HG03064 (cell line): ENCODE results near the gene KRT15.

ENCODE experiments used
- ATAC-seq: cut with Tn5 transposase; IDR thresholded peaks from one replicate; pipeline ENCODE4 v1.9.1; 2021; ENCODE audit warnings: low read depth; ENCODE audit not compliant: unreplicated experiment

KRT15 gene

DNA sequence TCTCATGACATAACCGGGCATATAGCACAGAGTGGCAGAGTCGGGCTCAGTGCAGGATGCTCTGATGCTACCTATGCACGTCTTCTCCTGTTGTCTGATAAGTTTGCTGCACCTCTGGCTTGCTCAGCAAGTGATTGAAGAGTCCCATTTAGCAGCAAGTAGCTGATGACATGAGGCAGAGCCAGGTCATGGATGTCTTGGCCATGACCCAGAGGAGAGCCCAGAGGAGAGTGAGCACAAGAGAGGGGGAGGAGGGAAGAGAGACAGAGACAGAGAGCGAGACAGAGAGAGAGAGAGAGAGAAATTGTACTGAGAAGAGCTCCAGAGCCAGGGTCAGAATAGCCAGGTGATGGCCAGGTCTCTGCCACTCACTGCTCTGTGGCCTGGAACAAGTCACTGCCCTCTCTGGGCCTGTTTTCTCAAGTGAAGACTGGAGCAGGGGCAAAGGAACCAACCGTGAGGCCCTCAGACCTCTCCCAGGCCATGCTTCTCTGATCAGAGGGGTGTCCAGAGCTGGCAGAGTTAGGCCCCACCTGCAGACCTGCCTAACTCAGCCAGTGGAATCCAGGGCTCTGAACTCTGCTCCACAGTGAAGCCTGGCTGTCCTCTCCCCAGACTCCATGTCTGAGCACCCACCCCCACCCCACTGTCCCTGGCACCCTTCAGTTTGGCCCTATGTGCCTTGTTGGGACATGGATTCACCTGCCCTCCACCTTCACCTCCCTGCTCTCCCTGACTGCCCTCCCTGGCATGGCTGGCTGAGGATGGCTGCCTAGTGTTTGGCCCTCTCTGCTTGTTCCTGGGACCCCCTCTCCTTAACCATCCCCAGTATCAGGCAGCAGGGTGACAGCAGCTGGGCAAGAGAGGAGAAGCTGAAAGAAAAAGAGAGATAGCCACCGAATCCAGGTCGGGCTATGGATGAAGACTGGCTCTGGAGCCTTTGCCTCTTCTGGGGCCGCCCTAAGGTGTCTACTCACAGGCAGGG lies 33.5 kb downstream of the KRT15 start:
- ATAC-seq: no peak

DNA sequence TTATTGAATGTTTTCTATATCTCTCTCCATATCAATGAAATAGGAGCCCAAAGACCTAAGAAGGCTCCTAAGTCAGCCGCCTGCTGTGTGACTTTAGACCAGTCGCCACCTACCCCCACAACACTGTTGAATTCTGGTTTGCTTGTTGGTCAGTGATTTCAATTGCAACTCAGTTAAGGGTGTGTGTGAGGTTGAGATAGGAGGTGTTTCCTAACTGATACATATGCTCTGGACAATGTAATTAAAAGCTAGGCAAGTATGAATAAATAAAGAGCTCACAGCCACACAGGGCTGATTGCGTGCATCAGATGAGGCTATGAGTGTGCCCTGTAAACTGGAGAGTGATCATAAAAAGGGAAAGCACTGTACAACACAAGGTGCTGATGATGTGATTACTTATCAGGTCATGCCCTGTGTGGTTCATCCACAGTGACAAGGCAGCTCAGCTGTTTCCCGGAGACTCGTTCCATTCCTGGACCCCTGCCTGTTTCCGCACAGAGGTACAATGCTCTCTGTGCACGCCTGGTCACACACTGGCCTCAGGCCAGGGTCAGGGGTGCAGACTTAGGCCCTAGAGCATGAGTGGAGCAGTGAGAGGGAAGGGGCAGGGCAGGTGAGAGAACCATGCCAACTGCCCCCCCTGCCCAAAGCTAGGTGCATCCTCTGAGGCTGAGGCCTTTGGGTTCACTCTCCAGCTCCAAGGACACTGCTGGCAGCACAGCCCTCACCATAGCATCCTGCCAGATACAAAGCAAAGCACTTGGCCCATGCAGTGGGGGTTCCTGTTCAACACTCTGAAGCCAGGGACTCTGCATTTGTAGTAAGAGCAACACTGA lies 34.5 kb downstream of the KRT15 start:
- no peak for ATAC-seq

- ATAC-seq: no peak
Measured at GRCh38 chr17:41483531-41483930, 35.2 kb downstream of the KRT15 start.

DNA sequence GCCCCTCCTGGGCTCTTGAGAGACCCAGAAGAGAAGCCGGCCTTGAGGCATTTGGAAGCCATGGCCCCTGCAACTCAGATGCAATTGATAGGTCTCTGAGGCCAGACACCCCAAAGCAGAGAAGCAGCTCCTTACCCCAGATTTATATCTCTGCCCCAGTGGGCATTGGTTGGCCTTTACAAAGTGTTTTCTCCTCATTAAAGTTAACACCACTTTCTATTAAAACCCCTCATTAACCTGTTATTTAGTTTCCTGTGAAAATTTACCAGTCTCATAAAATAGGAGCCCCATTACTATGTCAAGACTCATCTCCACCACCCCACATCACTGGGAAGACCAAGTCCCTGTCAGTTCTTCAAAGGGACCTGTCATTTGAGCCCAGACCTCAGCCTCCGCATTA lies 37.7 kb downstream of the KRT15 start, which contains the start of gene KRT35:
TSS of gene KRT35 (minus strand) at position 116 of the 400 bp plus-strand sequence. CDS start at position 62, 54 bp downstream.
- no peak for ATAC-seq

DNA sequence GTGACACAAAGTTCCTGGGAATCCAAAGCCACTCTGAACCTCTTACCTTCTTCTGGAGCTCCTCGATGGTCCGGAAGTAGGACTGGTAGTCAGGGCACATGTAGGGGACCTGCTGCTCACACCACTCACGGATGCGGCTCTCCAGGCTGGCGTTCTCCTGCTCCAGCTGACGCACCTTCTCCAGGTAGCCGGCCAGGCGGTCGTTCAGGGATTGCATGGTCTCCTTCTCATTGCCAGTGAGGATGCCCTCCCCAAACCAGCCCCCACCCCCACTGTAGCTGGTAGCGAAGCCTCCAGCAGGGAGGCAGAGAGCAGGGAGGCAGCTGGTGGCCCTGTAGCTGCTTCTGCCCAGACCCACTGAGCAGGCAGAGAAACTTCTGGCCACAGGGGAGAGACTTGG lies 38.1 kb downstream of the KRT15 start:
- no peak for ATAC-seq

DNA sequence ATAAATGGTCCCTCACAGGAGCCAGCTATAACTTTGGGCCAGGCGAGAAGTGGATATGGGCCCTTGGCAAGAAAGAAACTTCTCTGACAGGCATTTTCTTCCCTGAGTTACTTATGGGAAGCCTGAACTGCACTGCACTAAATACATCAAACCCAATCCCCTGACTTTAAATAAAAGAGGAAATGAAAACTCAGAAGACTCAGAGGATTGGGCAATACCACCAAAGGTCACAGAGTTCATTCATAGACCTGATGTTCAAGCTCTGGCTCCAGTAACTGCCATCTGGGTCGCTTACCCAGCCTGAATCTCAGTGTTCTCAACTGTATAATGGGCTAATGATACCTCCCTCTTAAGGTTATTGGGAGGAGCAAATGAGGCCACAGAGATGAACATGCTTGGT lies 38.6 kb downstream of the KRT15 start:
- ATAC-seq: no peak

- no peak for ATAC-seq
Measured at GRCh38 chr17:41478237-41478636, 40.5 kb downstream of the KRT15 start.

DNA sequence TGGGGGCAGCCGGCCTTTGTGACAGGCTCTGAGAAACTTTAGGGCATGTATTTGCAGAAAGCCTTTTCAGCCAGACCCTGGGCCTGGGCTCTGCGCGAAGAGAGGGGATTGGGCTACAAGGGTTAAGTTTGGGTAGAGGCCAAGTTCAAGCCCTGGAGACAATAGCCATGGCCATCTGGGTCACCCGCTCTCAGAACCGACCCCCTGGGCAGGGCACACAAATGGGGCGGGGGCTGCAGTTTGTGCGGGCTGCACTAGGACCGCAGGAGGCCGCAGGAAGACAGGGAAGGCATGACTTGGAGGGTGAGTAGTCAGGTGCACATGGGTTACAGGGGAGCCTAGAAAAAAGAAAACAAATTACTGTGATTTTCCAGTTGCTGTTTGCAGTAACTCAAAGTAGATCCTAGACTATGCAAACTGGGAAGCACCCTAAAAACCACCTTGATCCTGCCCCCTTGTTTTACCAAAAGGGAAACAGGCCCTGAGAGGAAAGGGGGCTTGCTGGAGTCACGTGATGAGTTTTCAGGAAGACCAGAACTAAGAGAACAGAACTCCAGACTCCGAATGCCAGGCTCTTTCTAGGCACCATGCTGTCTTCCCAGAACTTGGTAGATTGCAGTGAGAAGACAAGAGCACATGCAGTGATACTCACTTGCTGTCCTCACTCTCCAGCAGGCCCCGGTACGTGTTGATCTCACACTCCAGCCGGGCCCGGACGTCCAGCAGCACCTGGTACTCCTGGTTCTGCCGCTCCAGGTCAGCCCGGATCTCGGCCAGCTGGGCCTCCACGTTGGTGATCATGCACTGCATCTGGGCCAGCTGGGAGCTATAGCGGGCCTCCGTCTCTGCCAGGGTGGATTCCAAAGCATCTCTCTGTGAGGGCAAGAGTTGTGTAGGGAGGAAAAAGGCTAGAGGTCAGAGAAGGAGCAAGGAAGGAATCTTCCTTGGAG lies 41.5 kb downstream of the KRT15 start:
- no peak for ATAC-seq

DNA sequence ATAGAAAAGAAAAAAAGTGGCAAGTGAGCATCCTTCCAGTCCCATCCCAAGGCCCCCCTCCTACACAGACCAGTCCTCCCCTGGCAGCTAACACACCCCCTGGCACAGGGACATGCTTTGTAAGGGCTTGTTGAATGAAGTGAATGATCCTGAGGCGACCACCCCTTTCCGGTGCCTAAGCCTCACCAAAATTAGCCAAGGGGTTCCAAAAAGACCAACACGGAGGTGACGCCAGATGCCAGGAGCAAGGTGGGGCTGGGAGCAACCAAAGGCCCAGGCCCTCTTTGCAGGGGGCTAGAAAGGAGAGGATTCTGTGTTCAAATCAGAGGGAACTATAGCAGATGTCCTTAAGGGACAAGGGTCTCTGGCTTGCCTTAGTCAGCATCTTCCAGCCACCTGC lies 43.3 kb downstream of the KRT15 start:
- no peak for ATAC-seq

DNA sequence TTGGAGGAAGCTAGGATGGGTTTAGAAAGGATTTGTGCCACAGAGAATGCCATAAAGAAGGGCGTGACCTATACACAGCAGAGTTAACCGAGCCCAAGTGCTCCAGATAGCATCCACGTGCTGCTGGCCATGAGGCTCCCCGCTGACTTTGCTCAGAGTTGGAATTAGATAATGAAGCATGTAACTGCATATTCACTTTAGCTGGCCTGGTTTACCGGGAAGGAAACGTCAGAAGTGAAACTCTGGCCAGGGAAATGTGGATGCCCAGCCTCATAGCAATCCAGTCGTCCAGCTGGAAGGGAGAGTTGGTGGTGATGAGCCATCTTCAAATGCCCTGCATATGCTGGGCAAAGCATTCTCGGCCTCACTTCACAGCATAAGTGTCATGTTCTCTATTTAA lies 43.8 kb downstream of the KRT15 start:
- no peak for ATAC-seq

- no peak for ATAC-seq
Measured at GRCh38 chr17:41468346-41468745, 50.3 kb downstream of the KRT15 start.

GRCh38 chr17:41467561-41467960 lies 51.1 kb downstream of the KRT15 start:
- ATAC-seq: no peak

DNA sequence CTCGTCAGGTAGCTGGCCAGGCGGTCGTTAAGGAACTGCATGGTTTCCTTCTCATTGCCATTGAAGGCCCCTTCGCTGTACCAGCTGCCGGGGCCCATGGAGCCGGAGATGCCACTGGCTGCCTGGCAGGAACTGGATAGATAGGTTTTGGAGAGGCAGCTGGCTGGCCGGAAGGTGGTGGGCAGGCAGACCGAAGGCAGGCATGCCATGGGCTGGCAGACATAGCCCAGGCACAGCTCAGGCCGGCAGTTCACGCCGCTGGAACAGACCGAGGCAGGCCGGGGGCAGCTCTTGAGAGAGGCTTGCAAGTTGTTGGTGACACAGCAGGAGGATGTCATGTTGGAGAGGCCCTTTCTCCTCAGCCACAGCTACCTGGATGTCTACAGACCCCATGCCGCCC lies 51.7 kb downstream of the KRT15 start, which contains the start of gene KRT32:
TSS of gene KRT32 (minus strand) at position 399 of the 400 bp plus-strand sequence. CDS start at position 338, 61 bp downstream.
- ATAC-seq: no peak

DNA sequence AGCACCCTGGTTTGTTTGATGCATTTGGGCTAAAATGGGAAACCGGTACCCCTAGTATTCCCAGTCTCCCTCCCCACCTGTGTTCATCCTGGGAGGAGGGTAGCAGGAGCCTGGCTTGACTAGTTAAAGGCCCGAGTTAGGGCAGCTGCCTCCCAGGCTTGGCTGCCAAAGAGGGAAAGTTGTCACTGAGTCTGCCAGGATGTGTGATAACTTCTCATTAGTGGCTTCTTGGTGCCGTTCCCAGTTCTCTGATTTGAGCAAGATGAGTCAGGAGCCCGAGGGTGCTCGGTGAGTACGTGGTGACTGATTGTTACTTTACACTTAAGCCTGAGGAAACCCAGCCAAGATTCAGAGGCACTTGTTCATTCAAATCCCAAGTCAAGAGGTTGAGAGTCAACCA lies 54.0 kb downstream of the KRT15 start:
- ATAC-seq: no peak

GRCh38 chr17:41464173-41464572 lies 54.5 kb downstream of the KRT15 start:
- ATAC-seq: no peak

GRCh38 chr17:41463746-41464145 lies 54.9 kb downstream of the KRT15 start:
- ATAC-seq: no peak
